Stomach (tissue), 9 donors: ENCODE results near the gene TMTC1. TPM values are rescaled to one million over a fixed set of nuclear protein-coding genes. Genes with fewer than 3 reads are reported as not detected.

Experiments used
- DNase-seq, 2 donors: peaks; one replicate each; pipeline versions ENCODE4 v3.0.0 to v3.0.0-alpha.2; 2013 to 2019
- H3K27ac ChIP-seq, 5 donors: fragments of 200-600 bp in 4 of 5; sonication (generic) in 4 of 5; one replicate each; pipeline ENCODE4 v1.5.1; 2013 to 2019; ENCODE audit warnings: mild to moderate bottlenecking in 1 of 5, moderate library complexity in 1 of 5
- H3K27me3 ChIP-seq, 3 donors: fragments of 200-600 bp; sonication (generic); one replicate each; pipeline ENCODE4 v1.5.1; 2017 to 2019; ENCODE audit warnings: mixed run types in 1 of 3
- H3K36me3 ChIP-seq, 4 donors: fragments of 200-600 bp; sonication (generic); 1 replicate in 3 of 4; 2 replicates in 1 of 4; pipeline ENCODE4 v1.5.1; 2016 to 2019
- H3K4me1 ChIP-seq, 4 donors: fragments of 200-600 bp; sonication (generic); one replicate each; pipeline ENCODE4 v1.5.1; 2016 to 2019
- H3K4me3 ChIP-seq, 4 donors: fragments of 200-600 bp; sonication (generic) in 3 of 4; one replicate each; pipeline ENCODE4 v1.5.1; 2016 to 2019; ENCODE audit warnings: mild to moderate bottlenecking in 1 of 4
- H3K9me3 ChIP-seq, 4 donors: fragments of 200-600 bp; sonication (generic); one replicate each; pipeline ENCODE4 v1.5.1; 2016 to 2019
- EP300 ChIP-seq: sonication (generic); formaldehyde crosslinking; IDR thresholded peaks from one replicate; pipeline ENCODE4 v1.6.1; 2017; ENCODE audit warnings: antibody characterized with exemption
- POLR2A ChIP-seq, 4 donors: fragments of 450-650 bp; IDR thresholded peaks; one replicate each; pipeline ENCODE4 v1.6.1; 2016; ENCODE audit warnings: antibody characterized with exemption in 4 of 4, control low read depth in 2 of 4, mild to moderate bottlenecking in 1 of 4, moderate library complexity in 1 of 4
- POLR2AphosphoS5 ChIP-seq, 3 donors: sonication (generic); formaldehyde crosslinking; IDR thresholded peaks; one replicate each; pipeline ENCODE4 v1.6.1; 2016; ENCODE audit warnings: antibody characterized with exemption in 3 of 3
- WGBS, 5 donors: extraction: QIAGEN DNeasy Blood & Tissue Kit in 3 of 5; methylation state at CpG; one replicate each; pipeline versions ENCODE4 v1.1.5 to v1.1.7; 2013 to 2018; 5-methylcytosine and 5-hydroxymethylcytosine counted together
- intact Hi-C: fragments of 100-400 bp; cut with DNase I; formaldehyde crosslinking; loops from one replicate; pipeline ENCODE4 v1.15.1; 2023; ENCODE audit warnings: low total_unique reads
- polyA plus RNA-seq, 3 donors: library from polyadenylated mRNA; stranded (reverse); fragments of 200-250 nt; gene quantifications; one replicate each; pipeline ENCODE4 v1.2.3, GENCODE V29; 2013
- total RNA-seq, 5 donors: library from RNA; depleted of rRNA; stranded (reverse); fragments of >200 nt; gene quantifications; one replicate each; pipeline versions ENCODE4 v1.1.0 to v1.2.3, GENCODE V29; 2014 to 2016
- TF ChIP-seq, protein P1 (sequence below), 7 experiments: fragments of 450-650 bp in 4 of 7; fragments of 200-600 bp in 3 of 7; sonication (generic) in 3 of 7; IDR thresholded peaks; one replicate each; pipeline ENCODE4 v1.5.1; 2016 to 2019; ENCODE audit warnings: antibody characterized with exemption in 7 of 7, control low read depth in 2 of 7, mild to moderate bottlenecking in 1 of 7
- donor health status: healthy with polysubstance abuse.
- donor health status: Bipolar disorder and iron deficiency.
- donor health status: healthy.

The TMTC1 gene
- total and polyA plus RNA-seq, 8 donors = 1.5 to 76.8 (median 19.1) TPM

DNA sequence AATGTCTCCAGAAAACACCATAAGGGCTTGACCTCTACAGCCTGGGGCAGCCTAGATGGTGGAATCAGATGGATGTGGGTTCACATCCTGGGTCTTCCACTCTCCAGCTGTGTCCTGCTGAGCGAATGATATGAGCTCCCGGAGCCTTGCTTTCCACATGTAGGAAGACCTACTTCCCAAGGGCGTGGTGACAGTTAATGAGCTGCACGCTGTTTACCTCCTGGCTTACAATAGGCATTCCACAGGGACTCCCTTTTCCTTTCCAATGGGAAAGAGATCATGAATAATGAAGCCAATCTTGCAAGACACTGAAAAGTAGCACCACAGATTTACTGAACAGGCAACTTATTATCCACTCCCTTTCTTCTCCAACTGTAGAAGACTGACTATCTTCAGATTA is 46.1 kb downstream of the TMTC1 start:
- no peak for TF ChIP-seq EP300
- TF ChIP-seq, protein P1, sequence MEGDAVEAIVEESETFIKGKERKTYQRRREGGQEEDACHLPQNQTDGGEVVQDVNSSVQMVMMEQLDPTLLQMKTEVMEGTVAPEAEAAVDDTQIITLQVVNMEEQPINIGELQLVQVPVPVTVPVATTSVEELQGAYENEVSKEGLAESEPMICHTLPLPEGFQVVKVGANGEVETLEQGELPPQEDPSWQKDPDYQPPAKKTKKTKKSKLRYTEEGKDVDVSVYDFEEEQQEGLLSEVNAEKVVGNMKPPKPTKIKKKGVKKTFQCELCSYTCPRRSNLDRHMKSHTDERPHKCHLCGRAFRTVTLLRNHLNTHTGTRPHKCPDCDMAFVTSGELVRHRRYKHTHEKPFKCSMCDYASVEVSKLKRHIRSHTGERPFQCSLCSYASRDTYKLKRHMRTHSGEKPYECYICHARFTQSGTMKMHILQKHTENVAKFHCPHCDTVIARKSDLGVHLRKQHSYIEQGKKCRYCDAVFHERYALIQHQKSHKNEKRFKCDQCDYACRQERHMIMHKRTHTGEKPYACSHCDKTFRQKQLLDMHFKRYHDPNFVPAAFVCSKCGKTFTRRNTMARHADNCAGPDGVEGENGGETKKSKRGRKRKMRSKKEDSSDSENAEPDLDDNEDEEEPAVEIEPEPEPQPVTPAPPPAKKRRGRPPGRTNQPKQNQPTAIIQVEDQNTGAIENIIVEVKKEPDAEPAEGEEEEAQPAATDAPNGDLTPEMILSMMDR (IDR thresholded peaks at IDR 0.05) = no peak
- no peak for TF ChIP-seq POLR2A (IDR thresholded peaks at IDR 0.05)
- no peak for TF ChIP-seq POLR2AphosphoS5 (IDR thresholded peaks at IDR 0.05)
- intact Hi-C loops = no loop called here
- no peak for DNase-seq
- Histone ChIP-seq H3K27me3 (no peaks in the 10 kb centered on the region), H3K4me3 (no peak overlapping the region), H3K4me1 (peaks cover 0 to 39% (median 6%) of the 10 kb centered on the region in 4 donors), H3K9me3 (no peaks in the 10 kb centered on the region), H3K27ac (no peak overlapping the region), H3K36me3 (peaks cover 0 to 4% (median 0%) of the 10 kb centered on the region in 4 donors)
- 67 to 82% (median 80%) methylated on average over 4 of the region's 4 CpGs for WGBS, 5 donors

DNA sequence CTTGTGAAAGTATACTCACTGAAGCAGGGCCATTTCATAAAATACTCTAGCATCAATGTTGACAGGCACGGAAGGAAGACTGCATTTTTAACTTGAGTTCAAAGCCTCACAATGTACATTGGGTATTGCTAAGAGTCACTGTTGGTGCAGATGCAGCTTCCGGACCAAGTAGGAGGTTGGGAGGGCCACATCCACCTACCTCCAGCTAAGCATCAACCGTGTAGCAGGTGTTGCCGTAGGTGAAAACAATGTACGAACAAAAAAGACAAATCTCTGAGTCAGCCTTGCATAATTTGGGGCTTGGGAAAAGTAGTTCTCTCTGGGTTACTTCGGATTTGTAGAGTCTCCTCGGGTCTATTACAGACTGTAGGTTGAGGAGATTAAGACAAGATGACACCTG is 48.1 kb downstream of the TMTC1 start:
- Histone ChIP-seq H3K27ac (no peak overlapping the region), H3K9me3 (no peaks in the 10 kb centered on the region), H3K4me3 (no peak overlapping the region), H3K4me1 (peaks cover 0 to 46% (median 6%) of the 10 kb centered on the region in 4 donors), H3K36me3 (peaks cover 0 to 4% (median 0%) of the 10 kb centered on the region in 4 donors), H3K27me3 (no peaks in the 10 kb centered on the region)
- intact Hi-C loops = no loop called here
- TF ChIP-seq POLR2A (IDR thresholded peaks at IDR 0.05) (no peak), EP300 (no peak), POLR2AphosphoS5 (IDR thresholded peaks at IDR 0.05) (no peak)
- TF ChIP-seq, protein P1 (IDR thresholded peaks at IDR 0.05) = no peak
- 72 to 80% (median 77%) methylated on average over 7 of the region's 7 CpGs for WGBS, 5 donors
- DNase-seq = no peak

- WGBS, 5 donors = 23 to 51% (median 41%) methylated on average over 6 of the region's 6 CpGs
- intact Hi-C loops = no loop called here
- peak overlapping the region in 2 of 5 donors; percentile 16 to 19 for H3K27ac ChIP-seq
- no peaks in the 10 kb centered on the region for H3K9me3 ChIP-seq
- peaks cover 0 to 53% (median 6%) of the 10 kb centered on the region in 4 donors for H3K4me1 ChIP-seq
- no peaks in the 10 kb centered on the region for H3K36me3 ChIP-seq
- no peaks in the 10 kb centered on the region for H3K27me3 ChIP-seq
- no peak for DNase-seq
- no peak overlapping the region for H3K4me3 ChIP-seq
- TF ChIP-seq EP300 = no peak
- no peak for TF ChIP-seq POLR2AphosphoS5 (IDR thresholded peaks at IDR 0.05)
- no peak for TF ChIP-seq POLR2A (IDR thresholded peaks at IDR 0.05)
- TF ChIP-seq, protein P1 (IDR thresholded peaks at IDR 0.05) = no peak
Measured at GRCh38 chr12:29734734-29735133, 49.0 kb downstream of the TMTC1 start.

DNA sequence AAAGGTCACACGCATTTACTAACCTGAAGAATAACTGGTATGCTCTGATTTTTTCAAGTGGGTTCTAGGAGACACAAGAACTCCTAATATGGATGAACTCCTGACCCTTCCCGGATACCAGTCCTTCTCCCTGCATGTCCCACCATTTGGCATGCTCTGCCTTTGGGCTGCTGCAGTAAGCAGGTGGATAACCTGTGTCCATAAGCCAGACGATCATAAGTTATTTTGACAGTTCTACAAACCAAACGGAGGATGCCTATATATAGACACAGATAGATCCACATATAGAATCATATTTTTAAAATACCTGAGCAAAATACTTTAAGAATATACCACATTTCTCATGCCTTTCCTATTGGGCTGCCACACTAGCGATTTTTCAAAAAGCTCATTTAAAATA is 49.4 kb downstream of the TMTC1 start:
- H3K27me3 ChIP-seq = no peaks in the 10 kb centered on the region
- 73 to 83% (median 80%) methylated on average over 5 of the region's 5 CpGs for WGBS, 5 donors
- intact Hi-C loops = no loop called here
- H3K4me3 ChIP-seq = no peak overlapping the region
- H3K36me3 ChIP-seq = no peaks in the 10 kb centered on the region
- DNase-seq = no peak
- TF ChIP-seq POLR2A (IDR thresholded peaks at IDR 0.05) (no peak), EP300 (no peak), POLR2AphosphoS5 (IDR thresholded peaks at IDR 0.05) (no peak)
- TF ChIP-seq, protein P1 (IDR thresholded peaks at IDR 0.05) = no peak
- H3K4me1 ChIP-seq = peaks cover 0 to 56% (median 6%) of the 10 kb centered on the region in 4 donors
- H3K27ac ChIP-seq = peak overlapping the region in 1 of 5 donors; percentile 19
- H3K9me3 ChIP-seq = no peaks in the 10 kb centered on the region
